ENCODE measurements around the gene CCDC150. TPM values are rescaled to one million over a fixed set of nuclear protein-coding genes. Genes with fewer than 3 reads are reported as not detected.
"Not testable (repeated sequence)": the region's sequence is repeated elsewhere in the genome, so short reads cannot be mapped to it uniquely, and the experiment has no call there.

The CCDC150 gene
- total and polyA plus RNA-seq, 12 donors = 0.55 to 12.1 (median 0.74) TPM; not detected in 1

GRCh38 chr2:196606516-196606915 lies 33.0 kb upstream of the CCDC150 start:
- Histone ChIP-seq H3K4me1 (replicated peaks in 1 of 2) (no peaks in the 10 kb centered on the region), H3K9me3 (replicated peaks in 1 of 3) (no peaks in the 10 kb centered on the region), H3K27ac (no peak overlapping the region), H3K36me3 (replicated peaks in 1 of 2) (no peaks in the 10 kb centered on the region), H3K27me3 (no peaks in the 10 kb centered on the region), H3K4me3 (no peak overlapping the region)
- intact Hi-C loops (cut with DNase I) = no loop called here
- 73 to 77% (median 77%) methylated on average over 3 of the region's 3 CpGs for WGBS, 4 donors
- no peak for DNase-seq
- TF ChIP-seq POLR2A (IDR thresholded peaks at IDR 0.05) = no peak
- TF ChIP-seq CTCF (IDR thresholded peaks at IDR 0.05) = no peak

- intact Hi-C loops (cut with DNase I) = no loop called here
Observed at GRCh38 chr2:196607073-196607472, 32.4 kb upstream of the CCDC150 start.

GRCh38 chr2:196607896-196608295 lies 31.6 kb upstream of the CCDC150 start:
- peak in 1 of 7 donors; percentile 3 for DNase-seq
- H3K9me3 ChIP-seq (replicated peaks in 1 of 3); H3K36me3 ChIP-seq (replicated peaks in 1 of 2); H3K27me3 ChIP-seq; intact Hi-C loops (cut with DNase I); H3K4me1 ChIP-seq (replicated peaks in 1 of 2); H3K27ac ChIP-seq; H3K4me3 ChIP-seq: not testable (repeated sequence)
- WGBS, 4 donors = 75 to 87% (median 84%) methylated on average over 5 of the region's 5 CpGs

More at GRCh38 chr2:196607073-196607472, 32.4 kb upstream of the CCDC150 start:
- DNase-seq = peak in 1 of 7 donors; percentile 55
- H3K27ac ChIP-seq = no peak overlapping the region
- WGBS, 4 donors = 52 to 71% (median 61%) methylated on average over 3 of the region's 3 CpGs
- H3K36me3 ChIP-seq (replicated peaks in 1 of 2) = no peaks in the 10 kb centered on the region
- no peaks in the 10 kb centered on the region for H3K9me3 ChIP-seq (replicated peaks in 1 of 3)
- H3K4me1 ChIP-seq (replicated peaks in 1 of 2) = no peaks in the 10 kb centered on the region
- TF ChIP-seq CTCF (IDR thresholded peaks at IDR 0.05) (no peak), POLR2A (IDR thresholded peaks at IDR 0.05) (no peak)
- H3K4me3 ChIP-seq = no peak overlapping the region
- no peaks in the 10 kb centered on the region for H3K27me3 ChIP-seq

GRCh38 chr2:196609806-196610205 lies 29.7 kb upstream of the CCDC150 start:
- Histone ChIP-seq H3K27me3 (no peaks in the 10 kb centered on the region), H3K9me3 (replicated peaks in 1 of 3) (no peaks in the 10 kb centered on the region), H3K4me3 (no peak overlapping the region), H3K27ac (no peak overlapping the region), H3K36me3 (replicated peaks in 1 of 2) (no peaks in the 10 kb centered on the region), H3K4me1 (replicated peaks in 1 of 2) (no peaks in the 10 kb centered on the region)
- 90 to 96% (median 93%) methylated on average over 2 of the region's 2 CpGs for WGBS, 4 donors
- TF ChIP-seq CTCF (IDR thresholded peaks at IDR 0.05) (no peak), POLR2A (IDR thresholded peaks at IDR 0.05) (no peak)
- intact Hi-C loops (cut with DNase I) = no loop called here
- no peak for DNase-seq

GRCh38 chr2:196610796-196611195 lies 28.7 kb upstream of the CCDC150 start:
- no peaks in the 10 kb centered on the region for H3K27me3 ChIP-seq
- no peaks in the 10 kb centered on the region for H3K9me3 ChIP-seq (replicated peaks in 1 of 3)
- 42 to 79% (median 63%) methylated on average over 3 of the region's 3 CpGs for WGBS, 4 donors
- DNase-seq = no peak
- H3K4me3 ChIP-seq = no peak overlapping the region
- H3K27ac ChIP-seq = no peak overlapping the region
- no peaks in the 10 kb centered on the region for H3K36me3 ChIP-seq (replicated peaks in 1 of 2)
- H3K4me1 ChIP-seq (replicated peaks in 1 of 2) = no peaks in the 10 kb centered on the region
- TF ChIP-seq CTCF (IDR thresholded peaks at IDR 0.05) = no peak
- intact Hi-C loops (cut with DNase I) = no loop called here

All from adrenal gland (tissue), 12 donors.